HG03196 (cell line): ENCODE measurements around the gene KCTD10.

Experiments used
- ATAC-seq: cut with Tn5 transposase; IDR thresholded peaks from one replicate; pipeline ENCODE4 v1.9.1; 2021; ENCODE audit not compliant: unreplicated experiment

Gene KCTD10, protein sequence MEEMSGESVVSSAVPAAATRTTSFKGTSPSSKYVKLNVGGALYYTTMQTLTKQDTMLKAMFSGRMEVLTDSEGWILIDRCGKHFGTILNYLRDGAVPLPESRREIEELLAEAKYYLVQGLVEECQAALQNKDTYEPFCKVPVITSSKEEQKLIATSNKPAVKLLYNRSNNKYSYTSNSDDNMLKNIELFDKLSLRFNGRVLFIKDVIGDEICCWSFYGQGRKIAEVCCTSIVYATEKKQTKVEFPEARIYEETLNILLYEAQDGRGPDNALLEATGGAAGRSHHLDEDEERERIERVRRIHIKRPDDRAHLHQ

GRCh38 chr12:109477185-109477962, at the start of gene KCTD10, which contains the start of gene UBE3B:
KCTD10 (minus strand) TSS chr12:109477300; CDS start chr12:109477262, 38 bp downstream.
UBE3B (plus strand) TSS chr12:109477634; CDS start chr12:109483552, 5,918 bp downstream.
- peak; percentile 96 for ATAC-seq

DNA sequence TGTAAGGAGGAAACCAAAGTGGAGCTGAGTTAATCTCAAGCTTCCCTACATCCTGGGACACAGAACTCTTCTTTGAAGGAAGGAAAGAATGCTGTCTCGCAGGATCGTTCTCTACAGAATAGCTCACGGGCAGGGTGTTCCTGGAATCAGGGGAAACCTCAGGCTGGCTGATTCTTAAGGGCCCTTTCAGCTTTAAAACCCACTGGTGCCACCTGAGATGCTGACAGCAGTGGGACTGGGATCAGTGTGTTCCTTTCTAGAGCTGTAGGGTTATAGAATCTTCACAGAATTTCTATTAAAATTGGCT, 48.1 kb upstream of the KCTD10 start:
- no peak for ATAC-seq

GRCh38 chr12:109524466-109525278, 47.6 kb upstream of the KCTD10 start:
- no peak for ATAC-seq

DNA sequence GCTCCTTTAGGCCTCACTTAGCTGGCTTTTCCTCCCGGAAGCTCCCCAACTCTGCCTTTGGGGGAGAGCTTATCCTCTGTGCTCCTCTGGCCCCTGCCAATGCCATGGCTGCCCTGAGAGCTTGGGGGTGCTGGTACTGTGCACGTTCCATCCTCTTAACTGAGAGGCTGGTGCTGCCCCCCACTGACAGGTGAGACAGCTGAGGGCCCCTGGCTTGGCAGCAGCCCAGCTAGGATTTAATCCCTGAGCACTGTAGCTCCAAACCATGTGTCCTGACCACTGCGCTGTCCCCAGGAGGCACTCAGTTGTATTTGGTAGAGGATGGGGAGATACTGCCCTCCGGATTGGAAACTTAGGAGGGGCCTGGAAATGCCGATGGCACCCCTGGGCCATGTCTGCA, 46.4 kb upstream of the KCTD10 start:
- no peak for ATAC-seq

DNA sequence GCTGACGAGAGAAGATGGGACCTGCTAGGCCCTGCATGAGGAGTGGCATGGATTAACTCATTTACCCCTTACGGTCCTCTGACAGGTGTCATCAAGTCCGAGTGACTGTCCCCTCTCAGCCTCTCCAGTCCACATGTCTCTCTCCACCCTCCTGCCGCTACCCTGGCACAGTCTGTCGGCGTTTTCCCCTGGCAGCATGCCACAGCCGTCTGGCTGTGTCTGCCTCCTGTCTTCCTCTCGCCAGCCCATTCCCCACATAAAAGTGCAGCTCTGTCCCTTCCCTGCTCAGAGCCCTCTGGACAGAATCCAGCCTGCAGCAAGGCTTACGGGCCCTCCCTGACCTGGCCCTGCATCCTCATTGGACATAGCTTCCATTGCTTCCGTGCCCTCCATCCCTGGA, 46.0 kb upstream of the KCTD10 start:
- ATAC-seq: no peak

DNA sequence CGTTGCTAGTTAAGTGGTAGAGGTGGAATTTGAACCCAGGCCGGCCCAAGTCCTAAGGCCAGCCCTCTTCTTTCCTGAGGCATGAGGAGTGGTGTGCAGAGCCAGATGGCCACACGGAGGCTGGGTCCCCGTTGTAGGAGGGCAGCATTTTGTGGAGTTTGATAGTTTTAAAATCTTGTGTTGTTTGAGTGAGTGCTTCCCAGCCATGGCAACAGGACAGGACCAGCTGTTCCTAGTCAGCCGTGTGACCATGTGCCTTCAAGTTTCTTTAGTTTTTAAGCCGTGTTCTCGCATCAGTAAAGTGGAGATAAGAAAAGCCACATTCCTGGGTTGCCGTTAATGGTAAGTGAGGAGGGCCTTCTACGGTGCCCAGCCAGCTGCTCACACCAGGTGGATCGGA, 44.7 kb upstream of the KCTD10 start:
- no peak for ATAC-seq

DNA sequence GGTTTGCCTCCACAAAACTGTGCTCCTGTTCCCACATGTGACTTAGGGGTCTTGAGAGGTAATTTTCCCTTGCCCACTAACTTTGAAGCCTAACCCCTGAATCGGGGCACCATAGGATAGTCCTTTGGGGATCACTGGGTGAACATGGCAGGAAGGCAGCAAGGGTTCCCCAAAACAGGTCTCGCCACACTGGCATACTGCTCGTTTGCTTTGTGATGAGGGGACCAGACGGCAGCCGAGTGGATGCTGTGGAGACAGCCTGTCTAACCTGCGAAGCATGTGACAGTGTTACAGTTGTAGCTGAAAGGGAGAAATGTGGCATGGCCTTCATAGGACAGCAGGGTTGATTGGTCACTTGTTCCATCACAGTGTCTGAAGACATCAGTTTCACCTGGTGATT, 42.7 kb upstream of the KCTD10 start:
- no peak for ATAC-seq

GRCh38 chr12:109518820-109519665, 41.9 kb upstream of the KCTD10 start:
- no peak for ATAC-seq

- no peak for ATAC-seq
Measured at GRCh38 chr12:109517619-109518018, 40.5 kb upstream of the KCTD10 start.

DNA sequence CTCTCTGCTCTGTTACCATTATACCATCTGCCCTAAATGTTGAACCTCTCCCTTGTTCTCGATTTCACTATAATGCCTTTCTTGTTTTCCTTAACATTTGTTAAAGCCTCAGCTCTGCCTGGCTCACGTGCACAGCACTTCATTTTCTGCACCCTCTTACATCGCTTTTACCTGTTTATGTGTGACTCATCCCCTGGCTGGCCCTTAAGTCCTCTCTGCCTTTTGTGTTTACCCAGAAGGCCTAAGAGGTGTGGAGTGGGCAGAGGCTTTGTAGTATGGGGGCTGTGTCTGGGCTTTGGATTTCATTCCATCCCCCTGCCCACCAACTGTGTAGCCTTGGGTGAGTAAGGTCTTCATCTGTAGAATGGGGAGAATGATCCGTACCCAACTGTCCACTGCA, 36.9 kb upstream of the KCTD10 start:
- ATAC-seq: no peak

- no peak for ATAC-seq
Measured at GRCh38 chr12:109513051-109513450, 36.0 kb upstream of the KCTD10 start.

DNA sequence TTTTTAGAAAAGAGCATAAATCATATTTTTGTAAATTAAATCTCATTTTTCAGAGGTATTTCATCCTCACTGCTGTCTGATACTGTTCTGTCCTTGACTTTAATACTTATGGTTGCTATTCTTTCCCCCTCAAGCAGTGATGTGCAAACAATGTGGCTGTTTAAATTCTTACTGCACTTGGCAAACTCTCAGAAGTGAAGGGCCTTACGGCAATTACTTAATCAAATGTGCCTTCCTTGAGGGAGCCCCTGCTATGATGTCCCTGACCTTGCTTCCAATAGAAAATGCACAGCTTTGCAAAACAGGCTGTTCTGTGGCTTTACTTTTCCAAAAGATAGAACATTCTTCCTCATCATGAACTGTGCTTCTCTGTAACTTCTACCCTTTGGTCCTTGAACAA, 35.5 kb upstream of the KCTD10 start:
- ATAC-seq: no peak

- no peak for ATAC-seq
Measured at GRCh38 chr12:109510196-109510595, 33.1 kb upstream of the KCTD10 start.

GRCh38 chr12:109504068-109504467, 27.0 kb upstream of the KCTD10 start:
- no peak for ATAC-seq

- no peak for ATAC-seq
Measured at GRCh38 chr12:109503611-109504010, 26.5 kb upstream of the KCTD10 start.

DNA sequence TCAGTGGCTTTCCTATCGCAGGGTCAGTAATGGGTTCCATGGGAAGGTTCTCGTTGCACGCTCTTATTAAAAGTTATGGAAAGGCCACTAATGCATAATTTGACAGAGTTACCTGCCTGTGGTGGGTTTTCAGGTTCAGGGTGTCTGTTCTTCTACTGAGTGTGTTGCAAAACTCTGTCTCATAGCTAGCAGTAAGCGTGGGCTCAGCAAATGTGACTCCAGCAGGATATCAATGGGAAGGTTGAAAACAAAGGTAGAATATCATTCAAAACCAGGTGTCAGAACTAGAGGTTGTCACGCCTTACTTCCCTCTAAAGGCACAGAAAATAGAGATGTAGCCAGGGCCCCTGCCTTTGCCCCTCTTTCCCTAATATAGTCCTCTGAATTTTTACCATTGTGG, 25.2 kb upstream of the KCTD10 start:
- no peak for ATAC-seq

DNA sequence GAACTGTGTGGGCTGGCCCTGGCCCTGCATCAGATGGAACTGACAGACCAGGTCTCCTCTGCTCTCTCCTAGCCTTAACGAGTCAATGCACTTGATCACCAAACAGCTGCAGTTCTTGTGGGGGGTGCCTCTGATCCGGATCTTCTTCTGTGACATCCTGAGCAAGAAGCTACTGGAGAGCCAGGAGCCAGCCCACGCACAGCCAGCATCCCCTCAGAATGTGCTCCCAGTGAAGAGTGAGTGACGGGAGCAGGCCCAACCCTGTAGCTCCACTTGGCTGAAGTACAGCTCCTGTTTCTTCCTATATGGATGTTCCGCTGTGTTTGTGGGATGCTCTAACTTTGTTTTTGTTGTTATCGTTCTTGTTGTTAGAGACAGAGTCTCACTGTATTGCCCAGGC, 24.2 kb upstream of the KCTD10 start:
- no peak for ATAC-seq

DNA sequence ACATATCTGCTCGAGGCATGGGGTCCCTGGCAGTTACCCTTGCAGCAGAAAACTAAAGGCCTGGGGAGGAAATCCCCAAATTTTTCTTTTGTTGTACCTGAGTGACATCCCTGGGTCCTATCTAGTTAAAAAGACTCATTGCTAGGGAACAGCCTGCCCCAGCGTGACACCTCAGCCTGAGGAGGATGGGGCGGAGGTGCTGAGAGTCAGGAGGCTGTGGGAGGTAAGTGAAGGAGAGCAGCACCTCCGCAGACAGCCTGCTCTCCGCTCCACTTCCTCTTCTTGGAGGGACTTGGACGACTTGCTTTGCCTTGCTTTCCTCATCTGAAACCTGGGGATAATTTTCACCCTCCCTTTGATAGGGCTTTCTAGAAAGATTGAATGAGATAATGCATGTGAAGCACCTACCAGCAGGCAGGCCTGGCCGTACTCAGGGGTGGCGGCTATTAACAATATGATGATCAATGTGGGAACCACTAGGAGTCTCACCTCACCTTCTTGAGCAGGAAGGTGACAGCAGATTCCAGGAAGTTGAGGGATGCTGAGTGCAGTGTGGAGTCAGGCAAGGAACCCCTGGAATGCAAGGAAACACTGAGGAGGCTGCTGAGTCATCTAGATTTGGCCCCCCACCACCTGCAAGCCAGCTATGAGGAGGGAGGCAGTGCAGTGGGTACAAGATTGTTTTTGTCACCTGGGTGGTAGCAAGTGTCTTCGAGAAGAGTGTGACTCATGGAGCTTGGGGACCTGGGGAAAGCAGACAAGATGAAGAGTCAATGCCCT, 23.5 kb upstream of the KCTD10 start:
- ATAC-seq: no peak

DNA sequence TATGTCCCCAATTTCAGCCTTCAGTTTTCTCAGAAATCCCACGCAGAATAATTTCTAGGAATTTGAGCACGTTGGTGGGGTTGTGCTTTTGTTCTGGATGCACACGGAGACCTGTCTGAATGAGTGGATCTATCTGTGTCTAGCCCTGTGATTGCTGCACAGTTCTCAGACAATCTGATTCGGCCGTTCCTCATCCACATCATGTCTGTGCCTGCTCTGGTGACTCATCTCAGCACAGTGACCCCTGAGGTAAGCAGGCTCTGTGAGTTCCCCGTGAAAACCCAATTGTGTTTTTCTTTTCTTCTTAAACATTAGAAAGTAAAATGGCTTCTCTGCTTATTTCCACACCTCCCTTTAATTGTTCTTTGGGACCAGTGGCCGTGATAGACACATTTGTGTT, 20.6 kb upstream of the KCTD10 start:
- no peak for ATAC-seq

DNA sequence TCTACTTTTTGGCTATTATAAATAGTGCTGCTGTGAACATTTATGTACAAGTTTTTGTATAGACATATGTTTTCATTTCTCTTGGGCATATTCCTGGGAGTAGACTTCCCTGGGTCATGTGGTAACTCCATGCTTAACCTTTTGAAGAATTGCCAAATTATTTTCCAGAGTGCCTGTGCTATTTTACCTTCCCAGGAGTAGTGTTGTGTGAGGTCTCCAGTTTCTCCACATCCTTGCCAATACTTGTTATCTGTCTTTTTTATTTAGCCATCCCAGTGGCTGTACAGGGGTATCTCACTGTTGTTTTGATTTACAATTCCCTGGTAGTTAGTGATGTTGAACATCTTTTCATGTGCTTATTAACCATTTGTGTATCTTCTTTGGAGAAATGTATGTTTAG, 19.2 kb upstream of the KCTD10 start:
- no peak for ATAC-seq
